ENCODE results near the gene SUOX.

GRCh38 chr12:55973599-55974307 is 23.3 kb upstream of the SUOX start, which contains the start of gene RAB5B:
- TF ChIP-seq CTCF (conservative IDR thresholded peaks at IDR 0.05 in 1 of 2, IDR thresholded peaks at IDR 0.05 in 1 of 2; ENCODE audit: extremely low read depth in 1 of 2, insufficient read depth in 1 of 2, low read depth in 1 of 2, low read length in 2 of 2): no peak
- no peak for TF ChIP-seq EZH2 (IDR thresholded peaks at IDR 0.05; ENCODE audit: borderline replicate concordance, low read length)

All from mammary epithelial cell (primary cell).